ENCODE data around the gene STRN. TPM values are rescaled to one million over a fixed set of nuclear protein-coding genes. Genes with fewer than 3 reads are reported as not detected.

Gene STRN
- total RNA-seq, 1 experiment from 2014 or later = 37.4 TPM

DNA sequence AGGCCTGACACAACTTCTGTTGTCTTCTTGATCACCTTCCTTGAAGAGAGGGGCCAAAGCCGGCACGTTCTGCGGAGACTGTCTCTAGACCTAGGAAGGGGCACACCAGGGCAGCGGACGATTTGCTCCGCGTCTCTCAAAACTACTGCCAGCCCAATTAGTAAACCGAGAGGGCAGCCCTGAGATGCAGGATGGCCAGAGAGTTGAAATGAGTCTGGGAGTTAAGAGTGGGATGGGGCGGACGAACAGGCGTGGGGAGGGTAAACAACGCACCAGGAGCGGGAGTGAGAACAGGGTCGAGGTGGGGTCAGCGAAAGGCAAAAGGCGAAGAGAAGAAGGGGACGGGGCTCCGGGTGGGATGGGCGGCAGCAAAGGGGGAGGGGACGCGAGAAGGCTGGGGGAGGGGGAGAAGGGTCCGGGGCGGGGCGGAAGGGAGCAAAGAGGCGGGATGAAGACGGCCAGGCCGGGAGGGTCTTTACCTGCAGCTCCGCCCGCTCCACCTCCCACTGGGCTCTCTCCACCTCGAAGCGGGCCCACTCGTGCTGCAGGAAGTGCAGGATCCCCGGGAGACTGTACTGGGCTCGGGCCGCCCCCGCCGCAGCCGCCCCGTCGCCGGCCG, 476 bp downstream of the STRN start:
- peaks cover 4% of the 10 kb centered on the region; the same call in 1 of the 2 replicates for H3K36me3 ChIP-seq (ENCODE audit: control insufficient read depth, insufficient read depth, low read length)
- no peaks in the 10 kb centered on the region for H3K27me3 ChIP-seq (ENCODE audit: control insufficient read depth, insufficient read depth, low read length)
- ChIA-PET POLR2A (interaction anchor here (0.5 kb wide), 1 partner anchor 25 kb away, joined by 6 read pairs; no protein-coding TSS in a partner anchor), CTCF (no interaction called here)
- peak overlapping the region; percentile 79 for H3K27ac ChIP-seq (ENCODE audit: low read length)
- ATAC-seq (peak; percentile 68), DNase-seq (ENCODE audit: low read depth, low spot score) (no peak)
- peak overlapping the region; percentile 83 to 85 for H3K4me3 ChIP-seq (ENCODE audit: low read depth in 2 of 2, low read length in 2 of 2)
- intact Hi-C loops (cut with micrococcal nuclease; ENCODE audit: unreplicated experiment) (no loop called here), in situ Hi-C loops (cut with HindIII; ENCODE audit: low pct_unique_long_range_greater_than_20kb, low sequenced_read_pairs) (no loop called here)
- H3K9me3 ChIP-seq (ENCODE audit: control insufficient read depth, insufficient read depth, low read depth, low read length) = no peaks in the 10 kb centered on the region
- no TSS peak for BruUV-seq (replicated peaks)
- no peak for TF ChIP-seq POLR2AphosphoS5 (IDR thresholded peaks at IDR 0.05; ENCODE audit: low read depth, low read length)
- TF ChIP-seq SIN3A (IDR thresholded peaks at IDR 0.05; ENCODE audit: borderline replicate concordance, insufficient read depth, low read depth, low read length) = no peak
- TF ChIP-seq TCF7L2 (IDR thresholded peaks at IDR 0.05; ENCODE audit: low read depth, low read length) = no peak
- TF ChIP-seq, protein P1, sequence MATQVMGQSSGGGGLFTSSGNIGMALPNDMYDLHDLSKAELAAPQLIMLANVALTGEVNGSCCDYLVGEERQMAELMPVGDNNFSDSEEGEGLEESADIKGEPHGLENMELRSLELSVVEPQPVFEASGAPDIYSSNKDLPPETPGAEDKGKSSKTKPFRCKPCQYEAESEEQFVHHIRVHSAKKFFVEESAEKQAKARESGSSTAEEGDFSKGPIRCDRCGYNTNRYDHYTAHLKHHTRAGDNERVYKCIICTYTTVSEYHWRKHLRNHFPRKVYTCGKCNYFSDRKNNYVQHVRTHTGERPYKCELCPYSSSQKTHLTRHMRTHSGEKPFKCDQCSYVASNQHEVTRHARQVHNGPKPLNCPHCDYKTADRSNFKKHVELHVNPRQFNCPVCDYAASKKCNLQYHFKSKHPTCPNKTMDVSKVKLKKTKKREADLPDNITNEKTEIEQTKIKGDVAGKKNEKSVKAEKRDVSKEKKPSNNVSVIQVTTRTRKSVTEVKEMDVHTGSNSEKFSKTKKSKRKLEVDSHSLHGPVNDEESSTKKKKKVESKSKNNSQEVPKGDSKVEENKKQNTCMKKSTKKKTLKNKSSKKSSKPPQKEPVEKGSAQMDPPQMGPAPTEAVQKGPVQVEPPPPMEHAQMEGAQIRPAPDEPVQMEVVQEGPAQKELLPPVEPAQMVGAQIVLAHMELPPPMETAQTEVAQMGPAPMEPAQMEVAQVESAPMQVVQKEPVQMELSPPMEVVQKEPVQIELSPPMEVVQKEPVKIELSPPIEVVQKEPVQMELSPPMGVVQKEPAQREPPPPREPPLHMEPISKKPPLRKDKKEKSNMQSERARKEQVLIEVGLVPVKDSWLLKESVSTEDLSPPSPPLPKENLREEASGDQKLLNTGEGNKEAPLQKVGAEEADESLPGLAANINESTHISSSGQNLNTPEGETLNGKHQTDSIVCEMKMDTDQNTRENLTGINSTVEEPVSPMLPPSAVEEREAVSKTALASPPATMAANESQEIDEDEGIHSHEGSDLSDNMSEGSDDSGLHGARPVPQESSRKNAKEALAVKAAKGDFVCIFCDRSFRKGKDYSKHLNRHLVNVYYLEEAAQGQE (IDR thresholded peaks at IDR 0.05; ENCODE audit: insufficient read depth in 1 of 2, low read depth in 2 of 2, low read length in 1 of 2) = no peak
- TF ChIP-seq, protein P2, sequence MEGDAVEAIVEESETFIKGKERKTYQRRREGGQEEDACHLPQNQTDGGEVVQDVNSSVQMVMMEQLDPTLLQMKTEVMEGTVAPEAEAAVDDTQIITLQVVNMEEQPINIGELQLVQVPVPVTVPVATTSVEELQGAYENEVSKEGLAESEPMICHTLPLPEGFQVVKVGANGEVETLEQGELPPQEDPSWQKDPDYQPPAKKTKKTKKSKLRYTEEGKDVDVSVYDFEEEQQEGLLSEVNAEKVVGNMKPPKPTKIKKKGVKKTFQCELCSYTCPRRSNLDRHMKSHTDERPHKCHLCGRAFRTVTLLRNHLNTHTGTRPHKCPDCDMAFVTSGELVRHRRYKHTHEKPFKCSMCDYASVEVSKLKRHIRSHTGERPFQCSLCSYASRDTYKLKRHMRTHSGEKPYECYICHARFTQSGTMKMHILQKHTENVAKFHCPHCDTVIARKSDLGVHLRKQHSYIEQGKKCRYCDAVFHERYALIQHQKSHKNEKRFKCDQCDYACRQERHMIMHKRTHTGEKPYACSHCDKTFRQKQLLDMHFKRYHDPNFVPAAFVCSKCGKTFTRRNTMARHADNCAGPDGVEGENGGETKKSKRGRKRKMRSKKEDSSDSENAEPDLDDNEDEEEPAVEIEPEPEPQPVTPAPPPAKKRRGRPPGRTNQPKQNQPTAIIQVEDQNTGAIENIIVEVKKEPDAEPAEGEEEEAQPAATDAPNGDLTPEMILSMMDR (IDR thresholded peaks at IDR 0.05) = no peak
- peaks cover 25% of the 10 kb centered on the region for H3K4me1 ChIP-seq (ENCODE audit: control insufficient read depth, insufficient read depth, low read length)

GRCh38 chr2:36965206-36965605, 1.1 kb downstream of the STRN start:
- DNase-seq (ENCODE audit: low read depth, low spot score) = no peak
- Histone ChIP-seq H3K9me3 (ENCODE audit: control insufficient read depth, insufficient read depth, low read depth, low read length) (no peaks in the 10 kb centered on the region), H3K36me3 (ENCODE audit: control insufficient read depth, insufficient read depth, low read length) (peaks cover 4% of the 10 kb centered on the region; the same call in 1 of the 2 replicates), H3K27ac (ENCODE audit: low read length) (peak overlapping the region; percentile 79), H3K4me3 (ENCODE audit: low read depth in 2 of 2, low read length in 2 of 2) (peak overlapping the region; percentile 83 to 85), H3K27me3 (ENCODE audit: control insufficient read depth, insufficient read depth, low read length) (no peaks in the 10 kb centered on the region), H3K4me1 (ENCODE audit: control insufficient read depth, insufficient read depth, low read length) (peaks cover 25% of the 10 kb centered on the region)
- intact Hi-C loops (cut with micrococcal nuclease; ENCODE audit: unreplicated experiment) (no loop called here), in situ Hi-C loops (cut with HindIII; ENCODE audit: low pct_unique_long_range_greater_than_20kb, low sequenced_read_pairs) (no loop called here)
- ChIA-PET POLR2A (no interaction called here), CTCF (no interaction called here)
- no peak for TF ChIP-seq POLR2AphosphoS5 (IDR thresholded peaks at IDR 0.05; ENCODE audit: low read depth, low read length)
- TF ChIP-seq, protein P1 (IDR thresholded peaks at IDR 0.05; ENCODE audit: insufficient read depth in 1 of 2, low read depth in 2 of 2, low read length in 1 of 2) = no peak
- no peak for TF ChIP-seq SIN3A (IDR thresholded peaks at IDR 0.05; ENCODE audit: borderline replicate concordance, insufficient read depth, low read depth, low read length)
- TF ChIP-seq, protein P2 (IDR thresholded peaks at IDR 0.05) = no peak
- TF ChIP-seq TCF7L2 (IDR thresholded peaks at IDR 0.05; ENCODE audit: low read depth, low read length) = no peak
- no TSS peak for BruUV-seq (replicated peaks)
- no peak for ATAC-seq
